ENCODE results near the gene FOSB. TPM values are rescaled to one million over a fixed set of nuclear protein-coding genes. Genes with fewer than 3 reads are reported as not detected.
A peak's percentile ranks its signal among the peaks of the same experiment; 100 is the strongest.

FOSB gene
- total and polyA plus RNA-seq, 9 of the 15 experiments (the other 6 are each of a cell fraction or from before 2014, with no cell fraction given), result 0.11 to 2.7 (median 0.73) TPM

- TF ChIP-seq IRF9 (tag; IDR thresholded peaks at IDR 0.05) (no peak), RBM34 (IDR thresholded peaks at IDR 0.05; ENCODE audit: borderline replicate concordance, insufficient read depth, low read length) (no peak), ZFX (CRISPR knock-in tag; IDR thresholded peaks at IDR 0.05) (no peak; the same call in none of the 2 replicates), ZBTB17 (CRISPR knock-in tag; IDR thresholded peaks at IDR 0.05) (no peak), MCM5 (IDR thresholded peaks at IDR 0.05; ENCODE audit: low read depth) (no peak), ZNF57 (CRISPR knock-in tag; IDR thresholded peaks at IDR 0.05) (no peak), CREB3L1 (IDR thresholded peaks at IDR 0.05; ENCODE audit: borderline replicate concordance, low read depth) (peak; percentile 66; the same call in 1 of the 2 replicates), PHF20 (IDR thresholded peaks at IDR 0.05; ENCODE audit: partially characterized antibody) (peak; percentile 38), DIDO1 (tag; IDR thresholded peaks at IDR 0.05; ENCODE audit: low read depth) (peak; percentile 31; the same call in 1 of the 2 replicates), ZNF134 (CRISPR knock-in tag; conservative IDR thresholded peaks at IDR 0.05) (no peak), NCOA1 (IDR thresholded peaks at IDR 0.05; ENCODE audit: low read depth) (peak; percentile 42; the same call in 1 of the 2 replicates), ESRRB (CRISPR knock-in tag; IDR thresholded peaks at IDR 0.05; ENCODE audit: borderline replicate concordance) (no peak), CREB1 (IDR thresholded peaks at IDR 0.05) (peak; percentile 83), CREB1 (CRISPR knock-in tag; IDR thresholded peaks at IDR 0.05) (peak; percentile 93), ZNF695 (CRISPR knock-in tag; IDR thresholded peaks at IDR 0.05) (no peak), TEAD2 (tag; IDR thresholded peaks at IDR 0.05) (no peak), EGR1 (conservative IDR thresholded peaks at IDR 0.05) (peak; percentile 97), PRPF4 (IDR thresholded peaks at IDR 0.05; ENCODE audit: insufficient read depth, low read depth, low read length, poor library complexity, severe bottlenecking) (peak; percentile 17), TFE3 (CRISPR knock-in tag; IDR thresholded peaks at IDR 0.05) (no peak), NELFE (IDR thresholded peaks at IDR 0.05; ENCODE audit: insufficient read depth, insufficient read length) (no peak), ZNF512 (tag; IDR thresholded peaks at IDR 0.05) (no peak), CBX3 (IDR thresholded peaks at IDR 0.05; ENCODE audit: borderline replicate concordance in 1 of 2, low read length in 2 of 2) (no peak), NFE2 (IDR thresholded peaks at IDR 0.05; ENCODE audit: low read depth) (no peak; the same call in 1 of the 2 replicates), RBM14 (IDR thresholded peaks at IDR 0.05; ENCODE audit: borderline replicate concordance, insufficient read depth, low read depth, low read length) (no peak)
These were observed 38.6 kb downstream of the FOSB start (continued) for GRCh38 chr19:45506246-45506988.
